Measurements from ENCODE around the gene LSM10. TPM values are rescaled to one million over a fixed set of nuclear protein-coding genes. Genes with fewer than 3 reads are reported as not detected.

LSM10 gene
- total RNA-seq, 2 donors from 2014 or later: 34.3 to 34.6 TPM

DNA sequence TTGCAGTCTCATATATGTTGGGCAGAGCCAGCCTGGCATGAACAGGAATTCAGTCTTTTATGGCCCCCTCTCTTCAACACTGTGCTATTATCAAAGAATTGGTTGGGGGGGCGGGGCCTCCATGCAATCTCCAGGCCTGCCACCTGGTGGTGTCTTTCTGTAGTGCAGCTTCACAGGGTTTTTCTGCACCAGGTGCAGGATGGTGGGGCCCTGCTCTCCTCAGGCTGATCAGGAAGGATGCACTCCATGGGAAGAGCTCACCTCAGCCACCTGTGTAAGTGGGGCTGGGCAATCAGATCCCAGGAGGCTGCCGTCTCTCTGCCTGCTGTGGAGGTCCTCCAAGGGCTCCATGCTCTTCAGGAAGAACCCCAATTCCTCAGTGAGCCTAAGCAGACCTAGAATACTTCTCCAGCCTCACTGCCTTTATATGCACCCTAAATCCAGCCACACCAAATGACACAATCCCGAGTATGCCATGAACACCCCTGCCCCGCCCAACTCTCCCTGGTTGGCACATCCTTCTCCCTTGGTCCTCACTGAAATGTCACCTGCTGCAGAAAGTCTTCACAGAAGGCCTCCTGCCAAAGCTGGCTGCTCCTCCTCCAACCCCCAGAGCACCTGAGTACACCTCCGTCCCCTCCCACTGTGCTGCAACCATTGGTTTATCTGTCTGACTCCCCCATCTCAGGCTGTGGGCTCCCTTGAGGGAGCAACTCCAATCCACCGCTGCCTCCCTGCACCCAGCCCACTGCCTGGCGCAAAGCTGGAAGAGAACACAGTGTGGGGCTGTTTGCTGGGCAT, 28.4 kb downstream of the LSM10 start:
- ATAC-seq: peak; percentile 29 to 51
- Mint-ChIP-seq H3K36me3 (peaks cover 0 to 6% of the 10 kb centered on the region in 2 donors), H3K9me3 (no peaks in the 10 kb centered on the region), H3K27ac (peak overlapping the region in 1 of 2 donors; percentile 5)
- peak; percentile 73 to 92 for DNase-seq (ENCODE audit: low spot score in 2 of 2)

DNA sequence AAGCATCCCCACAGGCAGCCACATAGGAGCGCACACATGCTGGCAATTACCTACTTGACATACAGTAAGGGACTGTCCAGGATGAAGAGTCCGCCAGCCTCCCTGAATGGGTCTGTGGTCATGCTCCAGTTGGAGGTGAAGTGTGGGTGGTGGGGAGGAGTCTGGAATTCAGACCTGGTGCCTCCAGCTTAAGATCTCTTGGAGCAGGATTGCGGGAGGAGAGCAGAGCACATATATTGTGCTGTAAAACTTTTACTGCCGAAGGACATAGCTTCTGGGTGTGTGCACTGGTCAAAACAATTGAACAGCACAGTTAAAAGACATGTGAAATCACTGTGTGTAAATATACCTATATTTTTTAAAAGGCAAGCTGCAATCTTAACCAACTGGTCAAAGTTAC, 29.9 kb downstream of the LSM10 start:
- Mint-ChIP-seq H3K36me3 (peaks cover 0 to 6% of the 10 kb centered on the region in 2 donors), H3K9me3 (no peaks in the 10 kb centered on the region), H3K27ac (peak overlapping the region in 1 of 2 donors; percentile 89)
- DNase-seq (ENCODE audit: low spot score in 2 of 2) (no peak), ATAC-seq (no peak)

GRCh38 chr1:36367066-36367465, 30.6 kb downstream of the LSM10 start:
- H3K9me3 Mint-ChIP-seq: no peaks in the 10 kb centered on the region
- DNase-seq (ENCODE audit: low spot score in 2 of 2) (no peak), ATAC-seq (no peak)
- H3K27ac Mint-ChIP-seq: peak overlapping the region; percentile 84 to 89
- peaks cover 0 to 6% of the 10 kb centered on the region in 2 donors for H3K36me3 Mint-ChIP-seq

GRCh38 chr1:36366091-36366661, 31.5 kb downstream of the LSM10 start:
- Mint-ChIP-seq H3K27ac (peak overlapping the region; percentile 89 to 94), H3K36me3 (peaks cover 0 to 6% of the 10 kb centered on the region in 2 donors), H3K9me3 (no peaks in the 10 kb centered on the region)
- ATAC-seq: peak; percentile 68 to 75
- DNase-seq (ENCODE audit: low spot score in 2 of 2): peak; percentile 38 to 60

DNA sequence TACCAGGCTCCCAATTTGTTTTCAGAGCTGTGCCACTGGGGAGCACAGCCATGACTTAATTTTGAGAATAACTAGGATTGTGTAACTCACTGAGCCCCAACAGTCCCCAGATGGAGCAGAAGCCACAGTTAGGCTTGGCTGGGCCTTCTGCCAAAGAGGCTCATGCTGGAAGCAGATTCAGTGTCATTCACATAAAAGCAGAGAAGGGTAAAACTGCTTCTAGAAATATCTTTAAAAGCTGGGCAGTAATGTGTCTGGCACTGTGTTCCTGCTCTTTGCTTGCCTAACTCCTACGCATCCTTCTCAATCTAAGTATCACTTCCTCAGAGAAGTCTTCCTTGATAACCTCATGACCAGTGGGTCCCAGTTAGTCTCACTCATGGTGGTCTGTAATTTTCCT, 32.3 kb downstream of the LSM10 start:
- Mint-ChIP-seq H3K36me3 (peaks cover 0 to 6% of the 10 kb centered on the region in 2 donors), H3K9me3 (no peaks in the 10 kb centered on the region), H3K27ac (peak overlapping the region; percentile 89 to 94)
- ATAC-seq (no peak), DNase-seq (ENCODE audit: low spot score in 2 of 2) (no peak)

- Mint-ChIP-seq H3K36me3 (peaks cover 0 to 20% of the 10 kb centered on the region in 2 donors), H3K9me3 (no peaks in the 10 kb centered on the region), H3K27ac (peak overlapping the region; percentile 34 to 86)
- ATAC-seq (peak; percentile 63 to 75), DNase-seq (ENCODE audit: low spot score in 2 of 2) (no peak)
These were observed 37.7 kb downstream of the LSM10 start for GRCh38 chr1:36359911-36360550.

GRCh38 chr1:36359383-36359782, 38.3 kb downstream of the LSM10 start:
- peak overlapping the region; percentile 34 to 86 for H3K27ac Mint-ChIP-seq
- DNase-seq (ENCODE audit: low spot score in 2 of 2): no peak
- H3K9me3 Mint-ChIP-seq: no peaks in the 10 kb centered on the region
- no peak for ATAC-seq
- peaks cover 1 to 20% of the 10 kb centered on the region in 2 donors for H3K36me3 Mint-ChIP-seq

DNA sequence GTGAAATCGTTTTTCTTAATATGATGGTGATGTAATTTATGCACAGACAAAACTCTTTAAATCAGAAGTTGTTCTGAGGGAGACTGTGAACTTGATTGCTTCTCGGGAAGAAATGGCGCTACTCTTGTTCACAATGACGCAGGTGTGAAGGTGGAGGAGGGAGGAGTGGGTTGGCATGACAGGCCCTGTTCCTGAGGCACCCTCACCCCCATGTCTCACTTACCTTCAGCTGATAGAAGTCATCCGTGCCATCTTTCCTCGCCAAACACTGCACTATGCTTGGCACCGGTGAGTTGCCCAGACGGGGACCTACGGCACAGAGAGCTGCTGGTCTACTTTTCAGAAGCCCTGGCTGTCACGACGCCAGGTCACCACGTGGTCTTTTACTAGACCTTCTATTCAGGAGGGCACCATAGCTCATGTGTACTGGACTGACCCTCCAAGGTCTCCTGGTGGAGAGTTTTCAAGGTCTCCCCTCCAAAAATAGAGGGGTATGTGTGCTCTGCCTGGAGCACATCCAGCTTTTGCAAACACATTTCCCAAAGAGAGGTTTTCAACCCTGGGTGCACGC, 39.1 kb downstream of the LSM10 start:
- ATAC-seq: no peak
- no peak for DNase-seq (ENCODE audit: low spot score in 2 of 2)
- Mint-ChIP-seq H3K27ac (peak overlapping the region; percentile 12 to 34), H3K36me3 (peaks cover 5 to 20% of the 10 kb centered on the region in 2 donors), H3K9me3 (no peaks in the 10 kb centered on the region)

GRCh38 chr1:36355811-36356210, 41.9 kb downstream of the LSM10 start:
- Mint-ChIP-seq H3K9me3 (no peaks in the 10 kb centered on the region), H3K27ac (peak overlapping the region; percentile 37 to 69), H3K36me3 (peaks cover 5 to 20% of the 10 kb centered on the region in 2 donors)
- DNase-seq (ENCODE audit: low spot score in 2 of 2) (no peak), ATAC-seq (no peak)

- Mint-ChIP-seq H3K27ac (peak overlapping the region in 1 of 2 donors; percentile 87), H3K9me3 (no peaks in the 10 kb centered on the region), H3K36me3 (peaks cover 5 to 16% of the 10 kb centered on the region in 2 donors)
- ATAC-seq (no peak), DNase-seq (ENCODE audit: low spot score in 2 of 2) (no peak)
These were observed 43.2 kb downstream of the LSM10 start for GRCh38 chr1:36354486-36354885.

DNA sequence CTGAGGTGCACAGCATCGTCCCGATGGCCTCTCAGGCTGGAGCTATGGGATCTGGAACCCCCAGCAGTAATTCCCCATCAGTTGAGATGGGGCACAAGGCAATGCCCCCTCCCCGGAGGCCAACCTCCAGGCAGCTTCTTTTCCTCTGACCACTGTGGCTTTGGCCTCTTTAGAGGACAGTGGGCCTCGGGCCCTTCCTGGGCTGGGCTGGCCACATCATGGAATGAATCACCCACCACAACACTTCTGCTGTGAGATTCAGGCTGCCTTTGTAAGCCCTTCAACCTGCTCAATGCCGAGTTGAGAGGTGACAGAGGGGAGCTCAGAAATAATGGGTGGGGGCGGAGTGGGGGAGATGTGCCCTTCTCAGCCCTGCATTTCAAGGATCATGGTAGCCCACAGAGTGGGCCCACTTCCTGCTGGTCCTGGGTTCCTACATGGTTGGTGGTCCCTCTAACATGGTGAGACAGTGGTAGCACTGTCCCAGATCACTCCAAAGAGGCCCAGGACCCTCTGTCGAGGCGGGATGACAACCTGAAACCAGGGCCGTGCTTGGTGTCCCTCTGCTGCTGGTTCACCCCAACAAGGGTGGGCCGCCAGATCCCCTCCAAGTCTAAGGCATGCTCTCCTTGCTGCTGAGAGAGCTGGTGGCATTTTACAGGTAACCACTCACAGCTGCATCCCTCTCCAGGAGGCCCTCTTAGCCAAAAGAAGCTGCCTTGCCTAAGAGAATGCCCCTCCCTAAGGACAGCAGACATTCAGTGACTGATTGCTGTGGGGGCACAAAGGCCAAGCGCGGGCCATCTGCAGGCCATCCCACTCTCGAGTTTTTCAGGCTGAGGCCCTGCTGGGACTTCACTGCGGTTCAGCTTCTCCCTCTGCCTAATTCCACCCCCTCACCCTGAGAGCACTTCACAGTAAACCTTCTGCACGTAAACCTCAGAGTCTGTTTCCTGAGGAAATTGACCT, 44.5 kb downstream of the LSM10 start:
- ATAC-seq (no peak), DNase-seq (ENCODE audit: low spot score in 2 of 2) (no peak)
- peaks cover 3 to 5% of the 10 kb centered on the region in 2 donors for H3K36me3 Mint-ChIP-seq
- no peaks in the 10 kb centered on the region for H3K9me3 Mint-ChIP-seq
- peak overlapping the region in 1 of 2 donors; percentile 87 for H3K27ac Mint-ChIP-seq

GRCh38 chr1:36352125-36352909, 45.4 kb downstream of the LSM10 start:
- peaks cover 0 to 6% of the 10 kb centered on the region in 2 donors for H3K36me3 Mint-ChIP-seq
- H3K9me3 Mint-ChIP-seq: no peaks in the 10 kb centered on the region
- ATAC-seq (no peak), DNase-seq (ENCODE audit: low spot score in 2 of 2) (no peak)
- peak overlapping the region in 1 of 2 donors; percentile 92 for H3K27ac Mint-ChIP-seq

GRCh38 chr1:36351227-36351977, 46.3 kb downstream of the LSM10 start:
- DNase-seq (ENCODE audit: low spot score in 2 of 2) (no peak), ATAC-seq (peak; percentile 8 to 17)
- Mint-ChIP-seq H3K9me3 (no peaks in the 10 kb centered on the region), H3K36me3 (peaks cover 0 to 10% of the 10 kb centered on the region in 2 donors), H3K27ac (peak overlapping the region; percentile 44 to 86)

DNA sequence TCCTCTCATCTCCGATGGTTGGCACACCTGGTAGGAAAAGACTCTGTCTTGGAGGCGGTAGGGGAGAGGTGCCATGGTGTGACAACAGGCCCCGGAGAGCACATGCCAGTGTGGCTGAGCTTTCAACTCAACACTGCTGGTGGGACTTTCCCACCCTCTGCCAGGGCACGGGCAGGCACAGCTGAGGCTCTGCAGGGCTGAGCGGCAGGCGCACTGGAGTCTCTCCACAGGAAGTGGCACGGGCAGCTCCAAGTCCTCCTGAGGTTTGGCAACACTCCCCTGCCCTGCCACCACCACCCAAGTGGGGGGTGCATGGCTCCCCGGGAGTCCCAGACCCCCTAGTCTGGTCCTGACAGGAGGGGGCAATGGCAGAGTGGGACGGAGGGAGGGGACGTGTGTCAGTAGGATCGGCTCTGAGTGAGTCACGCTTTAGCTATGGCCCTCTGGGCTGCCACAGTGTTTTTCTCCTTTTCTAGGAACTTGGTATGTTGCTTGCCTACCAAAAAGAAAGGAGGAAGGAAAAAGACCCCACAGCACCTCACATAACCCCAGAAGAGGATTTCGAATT, 47.0 kb downstream of the LSM10 start:
- Mint-ChIP-seq H3K27ac (peak overlapping the region in 1 of 2 donors; percentile 86), H3K9me3 (no peaks in the 10 kb centered on the region), H3K36me3 (peaks cover 0 to 10% of the 10 kb centered on the region in 2 donors)
- DNase-seq (ENCODE audit: low spot score in 2 of 2) (peak in 1 of 2 donors; percentile 76), ATAC-seq (peak; percentile 70 to 93)
